ENCODE results near the gene AFG1L. TPM values are rescaled to one million over a fixed set of nuclear protein-coding genes. Genes with fewer than 3 reads are reported as not detected.
"Not testable (repeated sequence)": the region's sequence is repeated elsewhere in the genome, so short reads cannot be mapped to it uniquely, and the experiment has no call there.

Gene AFG1L
- total RNA-seq = 4.0 and 6.5 TPM in 2 replicates
- 2.3 TPM for polyA plus RNA-seq (2012)

DNA sequence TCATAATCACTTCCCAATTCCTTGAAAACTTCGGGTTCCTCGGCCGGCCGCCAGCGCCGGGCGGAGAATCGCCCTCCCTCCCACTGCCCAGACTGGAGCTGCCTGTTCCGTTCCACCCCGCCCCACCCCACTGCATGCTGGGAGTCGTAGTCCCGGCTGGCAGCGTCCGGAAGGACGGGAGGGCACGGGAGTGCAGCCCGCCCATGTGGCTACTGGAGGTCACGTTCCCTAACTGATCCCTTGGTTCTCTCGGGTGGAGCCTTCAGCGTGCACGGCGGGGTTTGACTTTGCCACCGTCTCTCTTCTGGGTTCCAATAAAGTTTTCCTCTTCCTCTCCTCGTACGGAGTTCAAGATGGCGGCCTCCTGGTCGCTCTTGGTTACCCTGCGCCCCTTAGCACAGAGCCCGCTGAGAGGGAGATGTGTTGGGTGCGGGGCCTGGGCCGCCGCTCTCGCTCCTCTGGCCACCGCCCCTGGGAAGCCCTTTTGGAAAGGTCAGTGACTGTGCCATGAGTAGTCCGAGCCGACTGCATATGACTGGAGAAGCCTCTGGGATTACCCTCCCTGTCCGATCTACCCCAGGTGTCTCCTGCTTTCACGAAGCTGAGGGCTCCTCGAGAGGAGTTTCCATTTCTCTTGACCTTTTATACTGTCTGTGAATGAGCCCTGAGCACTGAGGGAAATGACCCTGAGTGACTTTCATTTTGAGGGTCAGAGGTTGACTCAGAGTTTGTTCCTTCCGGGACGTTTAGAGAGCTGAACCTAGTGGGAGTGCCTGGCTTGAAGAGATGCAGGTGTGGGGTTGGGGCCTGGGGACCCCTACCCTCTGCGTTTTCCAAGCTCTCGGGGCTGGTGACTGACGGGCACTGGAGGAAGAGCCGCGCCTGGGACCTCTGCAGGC, at the start of gene AFG1L:
Gene AFG1L, plus strand, starts transcription at position 328 of the 899 bp plus-strand sequence. Its CDS starts 26 bp downstream, at position 354.
- DNase-seq (ENCODE audit: low read depth) = peak; percentile 95

DNA sequence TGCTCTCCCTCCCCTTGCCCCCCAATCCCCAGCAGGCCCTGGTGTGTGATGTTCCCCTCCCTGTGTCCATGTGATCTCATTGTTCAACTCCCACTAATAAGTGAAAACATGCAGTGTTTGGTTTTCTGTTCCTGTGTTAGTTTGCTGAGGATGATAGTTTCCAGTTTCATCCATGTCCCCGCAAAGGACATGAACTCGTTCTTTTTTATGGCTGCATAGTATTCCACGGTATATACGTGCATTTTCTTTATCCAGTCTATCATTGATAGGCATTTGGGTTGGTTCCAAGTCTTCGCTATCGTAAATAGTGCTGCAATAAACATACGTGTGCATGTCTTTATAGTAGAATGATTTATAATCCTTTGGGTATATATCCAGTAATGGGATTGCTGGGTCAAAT, 49.8 kb upstream of the AFG1L start:
- not testable (repeated sequence) for DNase-seq (ENCODE audit: low read depth)

DNA sequence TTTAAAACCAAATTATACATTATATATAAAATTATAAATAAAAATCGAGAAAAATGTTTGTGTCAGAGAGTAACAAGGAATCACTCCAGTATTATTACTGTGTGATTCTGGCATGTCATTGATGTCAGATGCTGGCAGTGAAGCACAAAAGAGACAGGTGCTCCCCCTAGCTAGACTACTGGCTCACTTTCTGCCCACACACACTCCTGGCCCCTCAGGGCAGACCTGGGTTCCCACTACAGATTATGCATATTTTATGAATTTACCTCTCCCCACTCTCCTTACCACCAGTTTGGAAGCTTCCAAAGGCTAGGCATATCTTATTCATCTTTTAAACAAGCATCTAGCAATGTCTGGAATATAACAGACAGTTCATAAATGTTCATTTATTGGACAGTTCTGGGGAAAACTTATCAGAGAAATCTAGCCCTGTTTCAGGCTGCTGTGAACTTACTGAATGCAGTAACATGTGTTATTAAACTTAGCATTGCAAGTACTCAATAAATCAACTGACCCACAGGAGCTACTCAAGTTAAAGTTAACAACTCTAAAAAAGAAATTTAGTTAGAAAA, 46.8 kb upstream of the AFG1L start:
- no peak for DNase-seq (ENCODE audit: low read depth)

DNA sequence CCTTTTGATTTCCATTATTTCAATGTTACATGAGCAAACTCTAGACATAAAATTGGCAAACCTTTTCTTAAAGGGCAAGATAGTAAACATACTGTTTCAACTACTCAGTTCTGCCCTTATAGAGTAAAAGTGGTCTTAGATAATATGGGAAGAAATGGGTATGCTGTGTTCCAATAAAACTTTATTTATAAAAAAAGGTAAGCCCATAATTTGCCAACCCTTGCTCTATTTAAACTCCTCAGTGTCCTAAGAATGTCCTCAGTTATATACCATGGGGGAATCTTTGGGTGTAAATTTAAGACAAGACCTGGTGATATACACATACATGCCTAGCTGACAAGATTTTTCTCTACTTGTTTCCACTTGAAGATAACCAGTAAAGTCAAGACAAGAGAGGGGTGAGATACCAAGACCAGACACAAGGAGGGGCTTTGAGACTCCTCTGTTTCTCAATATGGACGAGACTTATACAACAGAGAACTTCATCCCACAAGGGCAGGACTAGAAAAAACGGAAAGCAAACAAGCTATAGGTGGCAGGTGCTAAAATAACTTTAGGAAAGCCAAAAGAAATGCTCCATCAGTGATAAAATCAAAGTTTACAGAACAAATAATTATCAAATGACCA, 44.5 kb upstream of the AFG1L start:
- DNase-seq (ENCODE audit: low read depth) = peak; percentile 15

DNA sequence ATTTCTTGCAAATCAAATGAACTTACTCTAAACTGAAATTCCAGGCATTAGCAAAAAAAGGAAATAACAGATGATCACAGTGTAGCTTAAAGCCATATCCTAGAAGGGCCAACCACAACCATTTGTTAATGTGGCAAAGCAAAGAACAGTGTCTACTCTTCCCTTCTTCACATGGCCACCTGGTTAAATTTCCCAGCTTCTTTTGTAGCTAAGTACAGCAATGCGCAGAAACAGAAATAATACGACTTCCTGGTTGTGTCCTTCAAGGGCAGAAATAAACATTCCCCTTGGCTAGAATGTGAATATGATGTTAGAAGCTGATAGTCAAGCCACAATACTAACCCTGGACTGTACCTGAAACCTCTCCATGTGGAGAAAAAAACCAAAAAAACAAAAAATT, 43.6 kb upstream of the AFG1L start:
- DNase-seq (ENCODE audit: low read depth) = peak; percentile 28

DNA sequence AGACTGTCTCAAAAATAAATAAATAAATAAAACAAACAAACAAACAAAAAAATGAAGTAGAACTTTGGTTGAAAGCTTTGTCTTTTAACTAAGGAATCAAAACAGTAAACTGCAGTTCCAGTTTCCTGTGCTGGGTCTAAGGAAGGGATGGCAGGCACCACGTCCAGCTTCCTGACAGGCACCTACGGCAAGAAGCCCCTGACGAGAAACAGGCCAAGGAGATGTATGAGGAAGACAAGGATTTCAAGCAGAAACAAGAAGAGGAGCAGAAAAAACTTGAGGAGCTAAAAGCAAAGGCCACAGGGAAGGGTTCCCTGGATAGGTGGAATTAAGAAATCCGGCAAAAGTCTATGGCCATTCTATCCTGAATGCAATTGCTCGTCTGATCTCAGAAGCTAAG, 42.8 kb upstream of the AFG1L start:
- no peak for DNase-seq (ENCODE audit: low read depth)

DNA sequence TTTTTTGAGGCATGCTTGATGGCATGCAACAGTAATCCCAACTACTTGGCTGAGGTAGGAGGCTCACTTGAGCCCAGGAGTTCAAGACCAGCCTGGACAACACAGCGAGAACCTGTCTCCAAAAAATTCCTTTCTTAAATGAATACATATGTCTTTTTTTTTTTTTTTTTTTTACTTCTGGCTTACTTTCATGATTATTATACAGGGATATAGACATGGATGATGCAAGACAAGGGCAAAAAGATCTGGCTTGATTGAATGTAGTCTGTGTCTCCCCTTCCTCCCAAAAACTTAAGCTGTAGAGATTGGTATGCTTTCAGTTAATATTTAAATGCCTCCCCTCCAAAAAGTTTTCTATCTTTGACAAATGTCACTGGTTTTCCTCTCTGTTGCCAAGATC, 41.6 kb upstream of the AFG1L start:
- DNase-seq (ENCODE audit: low read depth) = no peak

DNA sequence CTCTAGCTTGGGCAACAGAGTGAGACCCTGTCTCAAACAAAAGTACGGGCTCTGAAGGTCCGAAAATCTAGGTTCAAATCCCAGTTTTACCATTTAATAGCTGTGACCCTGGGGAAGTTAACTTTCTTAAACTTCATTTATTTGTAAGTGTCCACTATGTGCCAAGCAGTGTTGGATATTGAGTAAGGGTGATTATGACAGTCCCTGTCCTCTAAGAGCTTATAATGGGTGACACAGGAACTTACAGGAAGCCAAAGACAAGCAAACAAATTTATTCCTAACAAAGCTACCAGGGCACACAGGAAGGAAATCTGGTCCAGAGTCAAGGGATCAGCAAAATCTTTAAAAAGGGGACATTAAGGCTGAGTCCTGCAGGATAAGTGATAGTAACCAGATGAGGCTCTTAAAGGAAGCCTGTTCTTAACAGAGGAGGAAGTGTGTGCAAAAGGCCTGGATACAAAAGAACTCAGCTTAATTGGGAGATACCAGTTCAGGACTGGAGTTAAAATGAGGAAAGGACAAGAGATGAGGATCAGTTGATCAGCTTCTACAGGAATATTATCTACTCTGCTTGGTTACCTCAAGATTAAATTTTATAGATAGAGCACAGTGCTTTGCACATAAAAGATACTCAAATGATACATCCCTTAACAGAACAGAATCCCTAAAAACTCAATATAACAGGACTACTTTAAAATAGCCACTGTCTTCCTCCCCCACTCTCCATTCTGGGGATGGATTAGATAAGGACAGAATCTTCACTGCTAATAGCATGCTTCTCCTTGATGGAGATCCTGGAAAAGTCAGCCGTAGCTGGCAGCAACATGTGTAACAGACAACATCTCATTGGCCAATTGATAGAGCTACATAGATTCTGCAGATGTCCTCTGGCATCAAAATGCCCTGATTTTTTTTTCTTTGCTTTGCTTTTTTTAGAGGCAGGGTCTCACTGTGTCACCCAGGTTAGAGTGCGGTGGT, 40.1 kb upstream of the AFG1L start:
- DNase-seq (ENCODE audit: low read depth) = no peak

DNA sequence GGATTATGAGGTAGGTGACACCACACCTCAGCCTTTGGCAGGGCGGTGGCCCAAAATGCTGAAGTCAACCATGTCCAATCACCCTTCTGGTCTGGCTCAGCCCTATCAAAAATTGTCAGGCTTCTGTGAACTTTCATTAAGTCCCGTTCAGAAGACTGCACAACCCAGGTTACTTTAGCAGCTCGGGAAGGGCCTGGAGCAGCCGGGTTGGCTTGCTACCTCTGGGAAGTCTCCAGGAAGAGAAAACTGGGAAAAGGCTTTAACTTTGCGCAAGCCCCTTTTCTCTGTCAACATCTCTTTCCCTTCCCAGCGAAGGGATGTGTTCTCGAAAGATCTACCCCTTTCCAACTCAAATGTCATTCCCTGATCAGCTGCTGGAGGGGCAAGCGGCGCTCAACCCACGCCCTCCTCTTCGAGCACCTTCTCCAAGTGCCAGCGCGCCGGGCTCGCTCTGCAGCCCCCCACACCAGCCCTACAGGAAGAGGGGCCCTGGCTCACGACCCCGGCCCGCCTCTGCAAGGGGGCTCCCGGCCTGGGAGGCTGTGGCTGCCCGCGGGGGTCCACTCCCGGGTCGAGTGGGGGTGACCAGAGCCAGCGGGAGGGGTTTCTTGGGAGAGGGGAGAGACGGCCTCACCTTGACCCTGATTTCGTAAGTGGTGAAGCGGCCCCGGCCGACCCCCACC, 34.6 kb upstream of the AFG1L start:
- DNase-seq (ENCODE audit: low read depth) = peak; percentile 37

DNA sequence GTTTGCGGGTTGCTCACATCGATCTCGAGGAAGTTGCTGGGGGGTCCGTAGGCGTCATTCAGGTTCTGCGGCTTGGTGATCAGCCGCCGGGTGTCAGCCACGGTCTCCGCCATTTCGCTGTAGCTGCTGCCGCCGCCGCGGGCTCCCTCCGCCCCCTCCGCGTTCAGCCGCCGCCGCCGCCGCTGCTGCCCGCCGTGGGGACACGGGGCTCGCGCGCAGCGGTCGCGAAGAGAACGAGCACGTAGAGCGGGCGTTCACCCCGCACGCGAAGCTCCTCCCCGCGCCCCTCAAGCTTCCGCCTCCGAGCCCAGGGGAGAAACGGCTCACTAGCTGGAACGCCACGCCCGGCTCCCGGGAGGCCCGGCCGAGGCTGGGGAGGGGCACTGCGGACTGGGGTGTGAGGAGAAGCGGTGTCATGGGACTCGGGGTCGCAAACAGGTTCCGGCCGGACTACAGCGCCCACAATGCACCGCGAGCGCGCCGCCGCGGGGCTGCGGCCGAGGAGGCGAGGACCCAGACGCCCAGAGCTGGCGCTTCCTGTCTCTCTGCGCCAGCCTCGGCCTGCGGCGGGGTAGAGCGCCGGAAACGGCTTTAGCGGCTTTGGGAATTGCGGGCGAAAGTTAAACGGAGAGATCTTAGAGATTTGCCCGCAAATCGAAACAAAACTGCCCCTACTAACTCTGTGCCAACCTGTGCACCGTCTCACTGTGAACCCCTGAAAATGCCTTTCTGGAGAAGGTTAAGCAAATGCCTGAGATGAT, 33.9 kb upstream of the AFG1L start, which contains the start of gene SNX3:
Gene SNX3, minus strand, starts transcription at position 232 of the 761 bp plus-strand sequence. Its CDS starts 119 bp downstream, at position 113.
- peak; percentile 97 for DNase-seq (ENCODE audit: low read depth)

DNA sequence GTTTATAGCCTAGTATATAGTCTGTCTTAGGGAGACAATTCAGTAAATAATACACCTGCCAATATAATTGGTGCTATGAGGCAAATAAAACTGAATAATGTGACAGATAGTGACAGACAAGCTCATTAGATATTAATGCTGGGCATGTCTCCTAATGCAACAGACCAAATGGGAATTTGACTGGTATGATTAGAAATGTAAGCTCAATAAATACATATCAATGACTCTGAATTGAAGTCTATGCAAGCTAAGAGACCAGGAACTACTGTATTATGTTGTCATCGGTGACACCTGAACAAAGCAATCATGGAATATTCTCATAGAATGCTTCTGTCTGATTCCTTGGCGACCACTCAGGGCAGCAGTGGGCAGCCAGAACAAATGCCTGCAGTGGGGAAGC, 31.5 kb upstream of the AFG1L start:
- no peak for DNase-seq (ENCODE audit: low read depth)

DNA sequence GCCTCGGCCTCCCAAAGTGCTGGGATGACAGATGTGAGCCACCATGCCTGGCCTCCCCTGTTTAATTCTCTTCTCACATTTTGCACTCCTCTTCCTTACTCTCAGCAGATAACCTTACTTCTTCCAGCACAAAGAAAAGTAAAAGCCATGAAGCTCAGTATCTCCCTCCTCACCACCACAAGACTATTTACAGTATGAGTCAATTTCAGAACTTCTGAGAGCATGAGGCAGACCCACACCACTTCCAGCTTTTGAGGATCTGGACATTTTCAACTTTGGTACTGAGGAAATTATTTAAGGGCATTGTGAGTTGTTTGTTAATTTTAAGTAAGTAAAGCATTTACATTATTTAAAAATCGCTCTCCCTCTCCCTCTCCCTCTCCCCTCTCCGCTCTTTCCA, 26.0 kb upstream of the AFG1L start:
- DNase-seq (ENCODE audit: low read depth) = no peak

DNA sequence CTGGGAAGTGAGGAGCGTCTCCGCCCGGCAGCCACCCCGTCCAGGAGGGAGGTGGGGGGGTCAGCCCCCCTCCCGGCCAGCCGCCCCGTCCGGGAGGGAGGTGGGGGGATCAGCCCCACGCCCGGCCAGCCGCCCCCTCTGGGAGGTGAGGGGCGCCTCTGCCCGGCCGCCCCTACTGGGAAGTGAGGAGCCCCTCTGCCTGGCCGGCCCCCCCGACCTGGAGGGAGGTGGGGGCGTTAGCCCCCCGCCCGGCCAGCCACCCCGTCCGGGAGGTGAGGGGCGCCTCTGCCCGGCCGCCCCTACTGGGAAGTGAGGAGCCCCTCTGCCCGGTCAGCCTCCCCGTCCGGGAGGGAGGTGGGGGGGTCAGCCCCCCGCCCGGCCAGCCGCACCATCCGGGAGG, 24.9 kb upstream of the AFG1L start:
- not testable (repeated sequence) for DNase-seq (ENCODE audit: low read depth)

DNA sequence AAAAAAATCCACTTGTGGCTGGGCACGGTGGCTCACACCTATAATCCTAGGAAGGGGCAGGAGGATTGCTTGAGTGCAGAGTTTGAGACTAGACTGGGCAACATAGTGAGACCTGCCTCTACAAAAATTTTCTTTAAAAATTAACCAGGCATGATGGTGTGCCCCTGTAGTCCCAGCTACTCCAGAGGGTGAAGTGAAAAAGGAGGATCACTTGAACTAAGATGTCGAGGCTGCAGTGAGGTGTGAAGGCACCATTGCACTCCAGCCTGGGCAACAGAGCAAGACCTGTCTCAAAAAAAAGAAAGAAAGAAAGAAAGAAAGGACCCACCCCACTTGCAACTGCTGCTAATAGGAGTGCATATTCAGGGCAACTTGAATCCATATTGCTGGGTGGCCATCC, 20.3 kb upstream of the AFG1L start:
- DNase-seq (ENCODE audit: low read depth) = no peak

DNA sequence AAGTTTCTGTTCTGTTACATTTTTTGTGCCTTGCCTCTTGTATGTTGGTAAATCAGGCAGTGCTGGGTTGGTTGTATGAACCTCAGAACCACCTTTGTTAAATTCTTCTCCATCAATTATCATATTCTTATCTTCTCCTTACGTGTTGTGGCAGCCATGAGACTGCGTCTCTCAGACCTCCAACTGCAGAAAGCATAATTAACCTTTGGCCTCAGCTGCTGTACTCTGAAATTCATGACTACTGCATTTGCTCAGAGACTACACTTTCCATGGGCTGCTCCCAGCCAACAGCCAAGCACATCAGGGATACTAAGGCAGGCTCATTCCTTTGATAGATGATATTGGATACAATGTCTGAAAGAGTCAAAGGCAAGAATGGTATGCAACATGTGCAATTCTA, 18.9 kb upstream of the AFG1L start:
- DNase-seq (ENCODE audit: low read depth) = no peak

DNA sequence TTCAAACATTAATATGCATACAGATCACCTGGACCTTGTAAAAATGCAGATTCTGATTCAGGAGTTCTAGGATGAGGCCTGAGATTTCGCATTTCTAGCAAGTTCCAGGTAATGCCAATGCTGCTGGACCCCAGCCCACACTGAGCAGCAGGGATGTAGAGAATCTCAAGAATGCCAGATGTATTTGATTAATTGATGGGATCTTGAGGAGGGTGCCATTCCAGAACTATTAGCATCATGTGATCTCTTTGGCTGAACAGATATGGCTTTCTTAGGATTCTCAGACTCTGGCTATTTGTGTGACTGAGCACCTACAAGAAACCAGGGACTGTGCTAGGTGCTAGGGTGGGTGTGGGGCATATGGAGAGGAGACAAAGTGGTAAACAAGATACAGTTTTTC, 17.6 kb upstream of the AFG1L start:
- DNase-seq (ENCODE audit: low read depth) = no peak

DNA sequence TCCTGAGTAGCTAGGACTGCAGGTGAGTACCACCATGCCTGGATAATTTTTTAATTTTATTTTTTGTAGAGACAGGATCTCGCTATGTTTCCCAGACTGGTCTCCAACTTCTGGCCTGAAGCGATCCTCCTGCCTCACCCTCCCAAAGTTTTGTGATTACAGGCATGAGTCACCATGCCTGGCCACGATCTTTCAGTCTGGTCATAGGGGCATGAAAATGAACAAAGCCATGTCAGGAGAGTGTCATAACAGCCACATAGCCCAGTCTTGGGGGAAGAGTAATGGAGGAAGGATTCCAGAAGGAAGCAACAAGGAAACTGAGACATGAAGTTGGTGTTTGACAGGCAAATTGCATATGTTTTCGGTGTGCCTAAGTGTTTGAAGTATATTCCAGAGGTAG, 17.0 kb upstream of the AFG1L start:
- DNase-seq (ENCODE audit: low read depth) = no peak

DNA sequence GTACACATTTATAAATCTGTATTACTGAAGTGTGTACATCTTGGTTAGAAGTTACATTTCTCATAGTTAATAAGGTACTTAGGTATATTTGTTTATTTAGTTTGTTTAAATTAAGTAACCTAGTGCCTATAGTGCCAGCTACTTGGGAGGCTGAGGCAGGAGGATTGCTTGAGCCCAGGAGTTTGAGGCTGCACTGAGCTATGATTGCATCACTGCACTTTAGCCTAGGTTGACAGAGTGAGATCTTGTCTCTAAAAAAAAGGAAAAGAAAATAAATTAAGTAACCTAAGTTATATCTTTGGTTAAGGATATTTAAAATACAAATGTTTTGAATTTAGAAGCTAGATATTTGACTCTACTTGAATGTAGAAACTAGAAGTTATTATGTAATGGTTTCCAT, 9.5 kb upstream of the AFG1L start:
- no peak for DNase-seq (ENCODE audit: low read depth)

DNA sequence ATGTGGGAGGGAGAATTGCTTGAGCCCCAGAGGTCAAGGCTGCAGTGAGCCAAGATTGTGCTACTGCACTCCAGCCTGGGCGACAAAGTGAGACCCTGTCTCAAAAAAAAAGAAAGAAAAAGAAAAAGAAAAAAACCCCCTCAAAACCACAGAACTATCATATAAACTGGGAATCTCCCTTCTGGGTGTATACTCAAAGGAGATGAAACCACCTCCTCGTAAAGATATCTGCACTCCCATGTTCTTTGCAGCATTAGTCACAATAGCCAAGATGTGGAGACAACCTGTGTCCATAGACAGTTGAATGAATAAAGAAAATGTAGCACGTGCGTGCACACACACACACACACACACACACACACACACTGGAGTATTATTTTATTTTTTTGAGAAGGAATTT, 8.5 kb upstream of the AFG1L start:
- no peak for DNase-seq (ENCODE audit: low read depth)

DNA sequence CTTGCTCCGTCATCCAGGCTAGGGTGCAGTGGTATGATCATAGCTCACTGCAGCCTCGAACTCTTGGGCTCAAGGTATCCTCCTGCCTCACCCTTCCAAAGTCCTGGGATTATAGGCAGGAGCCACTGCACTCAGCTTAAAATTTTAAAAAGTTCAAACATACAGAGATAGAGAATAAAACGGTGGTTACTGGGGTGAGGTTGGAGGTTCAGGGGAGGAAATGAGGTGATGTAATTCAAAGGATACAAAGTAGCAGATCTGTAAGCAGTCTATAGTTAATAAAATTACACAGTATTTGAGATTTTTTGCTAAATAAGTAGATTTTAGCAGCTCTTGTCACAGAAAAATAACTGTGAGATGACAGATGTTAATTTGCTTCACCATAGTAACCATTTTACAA, 7.5 kb upstream of the AFG1L start:
- DNase-seq (ENCODE audit: low read depth) = no peak
